Adipocyte (in vitro differentiated cells): ENCODE data around the gene ADTRP.

Experiments used
- DNase-seq: peaks from one replicate; pipeline ENCODE4 v3.0.0-alpha.2; 2015; ENCODE audit warnings: low read depth
- H3K27me3 ChIP-seq: replicated peaks from 2 replicates; pipeline ENCODE4 v1.7.0; 2013; ENCODE audit warnings: mild to moderate bottlenecking, low read length, moderate library complexity; ENCODE audit not compliant: control insufficient read depth, insufficient read depth
- H3K36me3 ChIP-seq: 2 replicates; pipeline ENCODE4 v1.7.0; 2013; ENCODE audit warnings: low read length, mild to moderate bottlenecking, moderate library complexity; ENCODE audit not compliant: control insufficient read depth, insufficient read depth, severe bottlenecking
- H3K4me1 ChIP-seq: 2 replicates; pipeline ENCODE4 v1.7.0; 2013; ENCODE audit warnings: mild to moderate bottlenecking, low read length, moderate library complexity; ENCODE audit not compliant: control insufficient read depth, insufficient read depth
- H3K4me3 ChIP-seq: 2 replicates; pipeline ENCODE4 v1.7.0; 2013; ENCODE audit warnings: mild to moderate bottlenecking, low read length, moderate library complexity
- H3K9ac ChIP-seq: 2 replicates; pipeline ENCODE4 v1.7.0; 2013; ENCODE audit warnings: mild to moderate bottlenecking, low read length, moderate library complexity
- H3K9me3 ChIP-seq: 2 replicates; pipeline ENCODE4 v1.7.0; 2013; ENCODE audit warnings: mild to moderate bottlenecking, low read length, moderate library complexity; ENCODE audit not compliant: control insufficient read depth

ADTRP gene

GRCh38 chr6:11763460-11764249 is 14.9 kb downstream of the ADTRP start:
- Histone ChIP-seq H3K27me3 (no peaks in the 10 kb centered on the region), H3K36me3 (no peaks in the 10 kb centered on the region), H3K4me3 (no peak overlapping the region), H3K9me3 (no peaks in the 10 kb centered on the region), H3K4me1 (peaks cover 47% of the 10 kb centered on the region), H3K9ac (no peak overlapping the region)
- DNase-seq, result no peak

GRCh38 chr6:11762794-11763459 is 15.7 kb downstream of the ADTRP start:
- no peak for DNase-seq
- peak overlapping the region; percentile 25 for H3K9ac ChIP-seq
- no peaks in the 10 kb centered on the region for H3K27me3 ChIP-seq
- no peaks in the 10 kb centered on the region for H3K36me3 ChIP-seq
- H3K4me3 ChIP-seq, result no peak overlapping the region
- H3K9me3 ChIP-seq, result no peaks in the 10 kb centered on the region
- H3K4me1 ChIP-seq, result peaks cover 47% of the 10 kb centered on the region

- no peak overlapping the region for H3K9ac ChIP-seq
- no peak overlapping the region for H3K4me3 ChIP-seq
- no peaks in the 10 kb centered on the region for H3K36me3 ChIP-seq
- peaks cover 4% of the 10 kb centered on the region for H3K9me3 ChIP-seq
- no peak for DNase-seq
- H3K4me1 ChIP-seq, result peaks cover 41% of the 10 kb centered on the region
- no peaks in the 10 kb centered on the region for H3K27me3 ChIP-seq
Observed at GRCh38 chr6:11761744-11762620, 16.6 kb downstream of the ADTRP start.

- no peak overlapping the region for H3K4me3 ChIP-seq
- no peak for DNase-seq
- H3K36me3 ChIP-seq, result no peaks in the 10 kb centered on the region
- peaks cover 32% of the 10 kb centered on the region for H3K4me1 ChIP-seq
- no peaks in the 10 kb centered on the region for H3K27me3 ChIP-seq
- peaks cover 4% of the 10 kb centered on the region for H3K9me3 ChIP-seq
- H3K9ac ChIP-seq, result no peak overlapping the region
Observed at GRCh38 chr6:11760015-11760473, 18.6 kb downstream of the ADTRP start.

- Histone ChIP-seq H3K4me1 (peaks cover 31% of the 10 kb centered on the region), H3K4me3 (no peak overlapping the region), H3K9ac (no peak overlapping the region), H3K27me3 (no peaks in the 10 kb centered on the region), H3K9me3 (peaks cover 4% of the 10 kb centered on the region), H3K36me3 (no peaks in the 10 kb centered on the region)
- no peak for DNase-seq
Observed at GRCh38 chr6:11758878-11759277, 19.7 kb downstream of the ADTRP start.

GRCh38 chr6:11756726-11757125 is 21.9 kb downstream of the ADTRP start:
- no peak overlapping the region for H3K9ac ChIP-seq
- no peak for DNase-seq
- peaks cover 4% of the 10 kb centered on the region for H3K9me3 ChIP-seq
- H3K36me3 ChIP-seq, result no peaks in the 10 kb centered on the region
- H3K4me1 ChIP-seq, result peaks cover 16% of the 10 kb centered on the region
- H3K4me3 ChIP-seq, result no peak overlapping the region
- H3K27me3 ChIP-seq, result no peaks in the 10 kb centered on the region

GRCh38 chr6:11756292-11756691 is 22.3 kb downstream of the ADTRP start:
- Histone ChIP-seq H3K4me1 (peaks cover 16% of the 10 kb centered on the region), H3K9ac (no peak overlapping the region), H3K36me3 (no peaks in the 10 kb centered on the region), H3K27me3 (no peaks in the 10 kb centered on the region), H3K9me3 (peaks cover 4% of the 10 kb centered on the region), H3K4me3 (no peak overlapping the region)
- DNase-seq, result no peak

GRCh38 chr6:11755725-11756124 is 22.9 kb downstream of the ADTRP start:
- no peaks in the 10 kb centered on the region for H3K27me3 ChIP-seq
- no peak for DNase-seq
- peaks cover 16% of the 10 kb centered on the region for H3K4me1 ChIP-seq
- peaks cover 4% of the 10 kb centered on the region for H3K9me3 ChIP-seq
- H3K4me3 ChIP-seq, result peak overlapping the region; percentile 44
- no peaks in the 10 kb centered on the region for H3K36me3 ChIP-seq
- no peak overlapping the region for H3K9ac ChIP-seq

GRCh38 chr6:11754625-11755271 is 23.9 kb downstream of the ADTRP start:
- H3K27me3 ChIP-seq, result no peaks in the 10 kb centered on the region
- peaks cover 23% of the 10 kb centered on the region for H3K4me1 ChIP-seq
- peak overlapping the region; percentile 50 for H3K9ac ChIP-seq
- H3K4me3 ChIP-seq, result peak overlapping the region; percentile 44
- H3K36me3 ChIP-seq, result no peaks in the 10 kb centered on the region
- DNase-seq, result no peak
- peaks cover 4% of the 10 kb centered on the region for H3K9me3 ChIP-seq

- DNase-seq, result no peak
- H3K4me3 ChIP-seq, result no peak overlapping the region
- peaks cover 4% of the 10 kb centered on the region for H3K9me3 ChIP-seq
- no peak overlapping the region for H3K9ac ChIP-seq
- H3K27me3 ChIP-seq, result no peaks in the 10 kb centered on the region
- H3K36me3 ChIP-seq, result no peaks in the 10 kb centered on the region
- H3K4me1 ChIP-seq, result peaks cover 23% of the 10 kb centered on the region
Observed at GRCh38 chr6:11753798-11754197, 24.8 kb downstream of the ADTRP start.
